ENCODE results near the gene EFCAB6. TPM values are rescaled to one million over a fixed set of nuclear protein-coding genes. Genes with fewer than 3 reads are reported as not detected.

Gene EFCAB6
- total RNA-seq, 1 donor from 2014 or later = 7.0 TPM

DNA sequence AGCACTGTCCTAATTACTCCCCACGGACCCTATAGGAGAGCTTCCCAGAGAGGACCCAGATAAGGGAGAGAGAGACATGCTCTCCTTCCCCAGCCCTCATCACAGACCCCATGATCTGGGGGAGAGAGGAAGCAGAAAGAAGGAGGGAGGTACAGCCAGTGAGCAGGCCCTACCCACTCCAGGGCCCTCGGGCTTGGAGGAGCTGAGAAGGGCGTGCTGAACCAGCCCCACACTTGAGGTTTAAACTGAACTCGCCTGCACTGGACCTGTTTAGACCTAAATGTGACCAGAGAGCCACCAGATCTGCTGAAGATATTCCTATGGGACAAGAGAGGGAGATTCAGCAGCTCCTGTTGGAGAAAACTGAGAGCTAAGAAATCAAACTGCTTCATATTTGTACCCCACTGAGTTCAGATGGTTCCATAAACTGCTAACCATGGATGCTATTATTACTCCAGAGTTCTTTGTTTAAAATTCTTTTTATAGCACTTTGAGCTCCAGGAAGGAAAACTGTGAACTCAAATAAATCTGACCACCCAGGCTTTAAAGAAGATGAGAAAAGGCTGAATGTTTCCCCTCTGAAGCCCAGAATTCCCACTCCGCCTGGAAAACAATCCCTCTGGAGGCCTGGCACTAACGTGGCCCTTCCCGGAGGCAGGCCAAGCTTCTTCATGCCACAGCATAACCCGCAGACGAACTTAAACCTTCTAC is 67.2 kb downstream of the EFCAB6 start:
- H3K4me3 Mint-ChIP-seq (ENCODE audit: low read depth) = no peak overlapping the region
- H3K9me3 Mint-ChIP-seq (ENCODE audit: low read depth) = no peaks in the 10 kb centered on the region
- no peaks in the 10 kb centered on the region for H3K36me3 Mint-ChIP-seq (ENCODE audit: insufficient read depth)
- no peaks in the 10 kb centered on the region for H3K27me3 Mint-ChIP-seq
- TF ChIP-seq, protein P1, sequence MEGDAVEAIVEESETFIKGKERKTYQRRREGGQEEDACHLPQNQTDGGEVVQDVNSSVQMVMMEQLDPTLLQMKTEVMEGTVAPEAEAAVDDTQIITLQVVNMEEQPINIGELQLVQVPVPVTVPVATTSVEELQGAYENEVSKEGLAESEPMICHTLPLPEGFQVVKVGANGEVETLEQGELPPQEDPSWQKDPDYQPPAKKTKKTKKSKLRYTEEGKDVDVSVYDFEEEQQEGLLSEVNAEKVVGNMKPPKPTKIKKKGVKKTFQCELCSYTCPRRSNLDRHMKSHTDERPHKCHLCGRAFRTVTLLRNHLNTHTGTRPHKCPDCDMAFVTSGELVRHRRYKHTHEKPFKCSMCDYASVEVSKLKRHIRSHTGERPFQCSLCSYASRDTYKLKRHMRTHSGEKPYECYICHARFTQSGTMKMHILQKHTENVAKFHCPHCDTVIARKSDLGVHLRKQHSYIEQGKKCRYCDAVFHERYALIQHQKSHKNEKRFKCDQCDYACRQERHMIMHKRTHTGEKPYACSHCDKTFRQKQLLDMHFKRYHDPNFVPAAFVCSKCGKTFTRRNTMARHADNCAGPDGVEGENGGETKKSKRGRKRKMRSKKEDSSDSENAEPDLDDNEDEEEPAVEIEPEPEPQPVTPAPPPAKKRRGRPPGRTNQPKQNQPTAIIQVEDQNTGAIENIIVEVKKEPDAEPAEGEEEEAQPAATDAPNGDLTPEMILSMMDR (IDR thresholded peaks at IDR 0.05; ENCODE audit: unreplicated experiment) = no peak
- DNase-seq (ENCODE audit: low spot score, unreplicated experiment) = no peak
- H3K27ac Mint-ChIP-seq = no peak overlapping the region
- no peaks in the 10 kb centered on the region for H3K4me1 Mint-ChIP-seq (ENCODE audit: low read depth)

DNA sequence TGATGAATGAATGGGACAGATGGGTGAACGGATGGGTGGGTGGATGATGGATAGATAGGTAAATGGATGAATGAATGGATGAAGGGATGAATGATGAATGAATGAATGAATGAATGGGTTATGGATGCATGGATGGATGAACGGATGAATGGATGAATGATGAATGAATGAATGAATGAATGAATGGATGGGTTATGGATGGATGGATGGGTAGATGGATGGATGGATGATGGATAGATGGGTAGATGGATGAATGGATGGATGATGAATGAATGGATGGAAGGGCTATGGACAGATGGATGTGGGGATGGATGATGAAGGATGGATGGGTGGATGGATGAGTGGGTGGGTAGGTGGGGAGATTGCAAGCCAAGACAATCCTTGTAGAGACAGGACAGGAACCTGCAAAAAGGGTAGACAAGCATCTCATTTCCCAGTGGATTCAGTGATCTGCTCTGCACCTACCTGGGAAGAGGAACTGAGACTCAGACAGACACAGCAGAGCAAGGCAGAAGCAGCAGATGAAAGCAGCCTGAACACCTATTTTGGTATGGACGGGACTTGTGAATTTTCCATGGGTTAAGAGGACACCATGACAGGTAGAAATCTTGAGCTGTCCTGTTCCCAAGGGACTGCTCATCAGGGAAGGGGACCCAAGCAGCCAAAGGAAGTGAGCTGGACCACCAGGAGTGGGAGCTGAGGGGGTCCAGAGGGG is 68.0 kb downstream of the EFCAB6 start:
- H3K36me3 Mint-ChIP-seq (ENCODE audit: insufficient read depth) = no peaks in the 10 kb centered on the region
- no peaks in the 10 kb centered on the region for H3K27me3 Mint-ChIP-seq
- H3K4me1 Mint-ChIP-seq (ENCODE audit: low read depth) = no peaks in the 10 kb centered on the region
- no peak for DNase-seq (ENCODE audit: low spot score, unreplicated experiment)
- H3K4me3 Mint-ChIP-seq (ENCODE audit: low read depth) = no peak overlapping the region
- H3K9me3 Mint-ChIP-seq (ENCODE audit: low read depth) = no peaks in the 10 kb centered on the region
- TF ChIP-seq, protein P1 (IDR thresholded peaks at IDR 0.05; ENCODE audit: unreplicated experiment) = no peak
- no peak overlapping the region for H3K27ac Mint-ChIP-seq

DNA sequence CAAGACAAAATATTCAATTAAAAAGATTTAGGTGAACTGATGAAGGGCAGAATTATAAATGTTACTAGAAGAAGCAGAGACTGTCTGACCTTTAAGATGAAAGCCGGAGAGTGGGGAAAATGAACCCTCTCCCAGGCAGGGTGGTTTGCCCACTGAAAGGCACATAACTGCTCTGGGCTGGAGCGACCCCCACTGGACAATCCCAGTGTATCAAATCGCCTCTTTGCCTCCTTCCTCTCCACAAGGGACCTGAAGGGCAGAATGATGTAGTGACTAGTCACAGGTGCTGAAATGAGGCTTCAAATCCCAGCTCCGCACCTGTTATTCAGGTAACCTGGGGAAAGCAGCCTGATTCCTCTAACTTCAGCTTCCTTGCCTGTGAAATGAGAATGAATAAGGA is 69.0 kb downstream of the EFCAB6 start:
- no peaks in the 10 kb centered on the region for H3K4me1 Mint-ChIP-seq (ENCODE audit: low read depth)
- no peaks in the 10 kb centered on the region for H3K27me3 Mint-ChIP-seq
- H3K9me3 Mint-ChIP-seq (ENCODE audit: low read depth) = no peaks in the 10 kb centered on the region
- DNase-seq (ENCODE audit: low spot score, unreplicated experiment) = no peak
- H3K4me3 Mint-ChIP-seq (ENCODE audit: low read depth) = no peak overlapping the region
- H3K27ac Mint-ChIP-seq = no peak overlapping the region
- TF ChIP-seq, protein P1 (IDR thresholded peaks at IDR 0.05; ENCODE audit: unreplicated experiment) = peak; percentile 26
- H3K36me3 Mint-ChIP-seq (ENCODE audit: insufficient read depth) = no peaks in the 10 kb centered on the region

DNA sequence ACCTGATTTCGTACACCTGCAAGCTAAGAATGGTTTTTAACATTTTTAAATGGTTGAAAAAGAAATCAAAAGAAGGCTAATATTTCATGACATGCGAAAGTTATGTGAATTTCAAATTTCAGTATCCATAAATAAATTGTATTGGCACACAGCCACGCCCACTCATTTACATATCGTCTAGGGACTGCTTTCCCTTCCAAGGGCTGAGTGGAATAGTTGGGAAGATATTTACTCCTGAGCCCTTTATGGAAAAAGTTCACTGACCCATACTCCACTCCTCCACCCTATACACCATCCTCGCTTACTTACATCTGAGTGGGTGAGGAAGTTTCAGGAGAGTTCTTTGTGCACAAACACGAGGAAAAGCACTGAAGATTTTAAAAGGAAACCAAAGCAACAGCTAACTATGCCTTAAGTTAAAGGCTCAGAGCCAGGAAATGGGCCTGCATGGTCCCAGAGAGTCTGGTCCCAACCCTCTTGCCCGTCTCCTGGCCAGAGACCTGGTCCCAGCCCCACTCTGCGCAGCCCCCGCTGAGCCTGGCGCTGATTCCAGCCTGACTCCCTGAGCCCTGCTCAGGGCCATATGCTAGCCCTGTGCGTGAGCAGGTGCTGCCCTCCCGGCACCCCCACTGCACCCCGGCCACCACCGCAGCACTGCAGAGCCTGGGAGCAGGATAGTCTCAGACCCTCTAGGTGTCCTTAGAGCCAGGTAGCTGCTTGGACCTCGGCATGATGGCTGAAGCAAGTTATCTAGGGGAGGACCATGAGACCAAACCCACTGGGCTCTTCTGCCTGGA is 69.8 kb downstream of the EFCAB6 start:
- Mint-ChIP-seq H3K27ac (no peak overlapping the region), H3K27me3 (no peaks in the 10 kb centered on the region), H3K4me1 (ENCODE audit: low read depth) (no peaks in the 10 kb centered on the region), H3K36me3 (ENCODE audit: insufficient read depth) (no peaks in the 10 kb centered on the region), H3K4me3 (ENCODE audit: low read depth) (no peak overlapping the region), H3K9me3 (ENCODE audit: low read depth) (no peaks in the 10 kb centered on the region)
- TF ChIP-seq, protein P1 (IDR thresholded peaks at IDR 0.05; ENCODE audit: unreplicated experiment) = no peak
- DNase-seq (ENCODE audit: low spot score, unreplicated experiment) = no peak

DNA sequence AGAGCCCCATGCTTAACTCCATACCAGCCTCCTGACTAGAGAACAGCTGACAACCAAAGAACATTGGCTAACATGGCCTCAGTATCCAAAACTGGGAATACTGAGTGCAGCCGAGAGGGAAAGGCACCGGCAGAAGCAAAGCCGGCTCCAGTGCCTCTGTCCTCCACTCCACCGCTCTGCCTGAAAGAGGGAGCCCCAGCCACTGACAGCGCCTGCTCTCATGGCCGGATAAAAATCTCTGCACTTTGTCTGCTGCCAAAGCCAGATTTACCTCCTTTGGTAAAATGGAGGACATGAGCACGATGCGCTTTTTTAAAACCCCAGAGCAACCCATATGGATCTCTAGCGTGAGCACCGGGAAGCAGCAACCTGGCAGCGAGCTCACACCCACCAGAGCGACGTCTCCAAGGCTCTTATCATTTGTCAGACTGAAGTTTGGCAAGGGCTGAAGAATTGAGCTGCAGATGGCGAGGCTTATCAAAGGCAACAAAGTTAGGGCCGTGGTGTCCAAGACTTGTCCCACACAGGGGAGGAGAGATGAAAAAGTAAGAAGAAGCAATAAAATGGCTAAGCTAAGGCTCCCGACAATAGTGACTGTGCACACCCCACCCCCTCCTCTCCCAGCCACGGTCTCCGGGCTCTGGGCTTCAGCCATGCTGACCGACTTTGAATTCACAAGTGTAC is 71.4 kb downstream of the EFCAB6 start:
- no peak overlapping the region for H3K27ac Mint-ChIP-seq
- no peaks in the 10 kb centered on the region for H3K27me3 Mint-ChIP-seq
- H3K36me3 Mint-ChIP-seq (ENCODE audit: insufficient read depth) = no peaks in the 10 kb centered on the region
- no peak overlapping the region for H3K4me3 Mint-ChIP-seq (ENCODE audit: low read depth)
- TF ChIP-seq, protein P1 (IDR thresholded peaks at IDR 0.05; ENCODE audit: unreplicated experiment) = no peak
- H3K4me1 Mint-ChIP-seq (ENCODE audit: low read depth) = no peaks in the 10 kb centered on the region
- no peaks in the 10 kb centered on the region for H3K9me3 Mint-ChIP-seq (ENCODE audit: low read depth)
- no peak for DNase-seq (ENCODE audit: low spot score, unreplicated experiment)
